Panc1 (cell line): ENCODE data around the gene KCNH3.

ENCODE experiments used
- POLR2AphosphoS5 ChIP-seq: IDR thresholded peaks from 2 replicates; pipeline ENCODE4 v1.6.1; 2012; ENCODE audit warnings: mild to moderate bottlenecking, low read depth, low read length, moderate library complexity
- TCF7L2 ChIP-seq: IDR thresholded peaks from 2 replicates; pipeline ENCODE4 v1.6.1; 2011; ENCODE audit warnings: mild to moderate bottlenecking, low read depth, low read length, inconsistent platforms
- TF ChIP-seq, protein P1 (sequence below): fragments of 450-650 bp; IDR thresholded peaks from 2 replicates; pipeline ENCODE4 v1.5.1; 2017; ENCODE audit warnings: mild to moderate bottlenecking
- TF ChIP-seq, protein P2 (sequence below), 2 experiments: IDR thresholded peaks; 2 replicates each; pipeline ENCODE4 v1.6.1; 2011 to 2012; ENCODE audit warnings: low read depth in 2 of 2, control low read depth in 1 of 2, low read length in 1 of 2, mild to moderate bottlenecking in 1 of 2, moderate library complexity in 1 of 2; ENCODE audit not compliant: insufficient read depth in 1 of 2

DNA sequence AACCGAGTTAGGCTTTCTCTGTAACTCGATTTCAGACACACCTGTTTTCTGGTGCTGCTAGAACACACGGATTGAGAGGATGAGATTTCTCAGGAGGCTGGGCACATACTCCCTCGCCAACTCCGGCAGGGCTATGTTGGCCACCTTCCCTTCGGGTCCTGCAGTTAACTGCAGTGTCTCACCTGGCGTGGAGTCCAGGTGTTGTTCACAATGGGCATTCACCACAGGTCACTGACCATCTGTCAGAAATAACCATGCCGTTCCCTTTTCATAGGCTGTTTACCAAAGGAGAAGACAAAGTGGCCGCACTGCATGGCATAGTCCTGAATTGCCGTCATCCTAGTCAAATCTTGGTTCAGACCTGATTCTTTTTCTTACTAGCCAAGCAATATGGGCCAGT, 5.5 kb upstream of the KCNH3 start:
- TF ChIP-seq, protein P1, sequence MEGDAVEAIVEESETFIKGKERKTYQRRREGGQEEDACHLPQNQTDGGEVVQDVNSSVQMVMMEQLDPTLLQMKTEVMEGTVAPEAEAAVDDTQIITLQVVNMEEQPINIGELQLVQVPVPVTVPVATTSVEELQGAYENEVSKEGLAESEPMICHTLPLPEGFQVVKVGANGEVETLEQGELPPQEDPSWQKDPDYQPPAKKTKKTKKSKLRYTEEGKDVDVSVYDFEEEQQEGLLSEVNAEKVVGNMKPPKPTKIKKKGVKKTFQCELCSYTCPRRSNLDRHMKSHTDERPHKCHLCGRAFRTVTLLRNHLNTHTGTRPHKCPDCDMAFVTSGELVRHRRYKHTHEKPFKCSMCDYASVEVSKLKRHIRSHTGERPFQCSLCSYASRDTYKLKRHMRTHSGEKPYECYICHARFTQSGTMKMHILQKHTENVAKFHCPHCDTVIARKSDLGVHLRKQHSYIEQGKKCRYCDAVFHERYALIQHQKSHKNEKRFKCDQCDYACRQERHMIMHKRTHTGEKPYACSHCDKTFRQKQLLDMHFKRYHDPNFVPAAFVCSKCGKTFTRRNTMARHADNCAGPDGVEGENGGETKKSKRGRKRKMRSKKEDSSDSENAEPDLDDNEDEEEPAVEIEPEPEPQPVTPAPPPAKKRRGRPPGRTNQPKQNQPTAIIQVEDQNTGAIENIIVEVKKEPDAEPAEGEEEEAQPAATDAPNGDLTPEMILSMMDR = no peak
- TF ChIP-seq POLR2AphosphoS5 = no peak
- no peak for TF ChIP-seq TCF7L2
- TF ChIP-seq, protein P2, sequence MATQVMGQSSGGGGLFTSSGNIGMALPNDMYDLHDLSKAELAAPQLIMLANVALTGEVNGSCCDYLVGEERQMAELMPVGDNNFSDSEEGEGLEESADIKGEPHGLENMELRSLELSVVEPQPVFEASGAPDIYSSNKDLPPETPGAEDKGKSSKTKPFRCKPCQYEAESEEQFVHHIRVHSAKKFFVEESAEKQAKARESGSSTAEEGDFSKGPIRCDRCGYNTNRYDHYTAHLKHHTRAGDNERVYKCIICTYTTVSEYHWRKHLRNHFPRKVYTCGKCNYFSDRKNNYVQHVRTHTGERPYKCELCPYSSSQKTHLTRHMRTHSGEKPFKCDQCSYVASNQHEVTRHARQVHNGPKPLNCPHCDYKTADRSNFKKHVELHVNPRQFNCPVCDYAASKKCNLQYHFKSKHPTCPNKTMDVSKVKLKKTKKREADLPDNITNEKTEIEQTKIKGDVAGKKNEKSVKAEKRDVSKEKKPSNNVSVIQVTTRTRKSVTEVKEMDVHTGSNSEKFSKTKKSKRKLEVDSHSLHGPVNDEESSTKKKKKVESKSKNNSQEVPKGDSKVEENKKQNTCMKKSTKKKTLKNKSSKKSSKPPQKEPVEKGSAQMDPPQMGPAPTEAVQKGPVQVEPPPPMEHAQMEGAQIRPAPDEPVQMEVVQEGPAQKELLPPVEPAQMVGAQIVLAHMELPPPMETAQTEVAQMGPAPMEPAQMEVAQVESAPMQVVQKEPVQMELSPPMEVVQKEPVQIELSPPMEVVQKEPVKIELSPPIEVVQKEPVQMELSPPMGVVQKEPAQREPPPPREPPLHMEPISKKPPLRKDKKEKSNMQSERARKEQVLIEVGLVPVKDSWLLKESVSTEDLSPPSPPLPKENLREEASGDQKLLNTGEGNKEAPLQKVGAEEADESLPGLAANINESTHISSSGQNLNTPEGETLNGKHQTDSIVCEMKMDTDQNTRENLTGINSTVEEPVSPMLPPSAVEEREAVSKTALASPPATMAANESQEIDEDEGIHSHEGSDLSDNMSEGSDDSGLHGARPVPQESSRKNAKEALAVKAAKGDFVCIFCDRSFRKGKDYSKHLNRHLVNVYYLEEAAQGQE (IDR thresholded peaks at IDR 0.05; ENCODE audit: insufficient read depth in 1 of 2, low read depth in 2 of 2, low read length in 1 of 2) = no peak
